KG1 (cell line): ENCODE measurements around the gene CMTM2.
"Not testable (repeated sequence)": the region's sequence is repeated elsewhere in the genome, so short reads cannot be mapped to it uniquely, and the experiment has no call there.

ENCODE experiments used
- DNase-seq: peaks from one replicate; lab custom pipeline; 2025; lab: John Stamatoyannopoulos, UW

CMTM2 gene

GRCh38 chr16:66581246-66581952 is 2.1 kb downstream of the CMTM2 start:
- DNase-seq, result no peak

- DNase-seq, result peak; percentile 67
These were observed 6.4 kb downstream of the CMTM2 start for GRCh38 chr16:66585481-66586239.

GRCh38 chr16:66587881-66588600 is 8.8 kb downstream of the CMTM2 start:
- no peak for DNase-seq

GRCh38 chr16:66588981-66589713 is 9.9 kb downstream of the CMTM2 start:
- peak; percentile 20 for DNase-seq

GRCh38 chr16:66590322-66590721 is 11.1 kb downstream of the CMTM2 start:
- DNase-seq, result no peak

GRCh38 chr16:66591018-66591417 is 11.8 kb downstream of the CMTM2 start:
- no peak for DNase-seq

GRCh38 chr16:66592241-66592640 is 13.0 kb downstream of the CMTM2 start:
- no peak for DNase-seq

GRCh38 chr16:66592814-66593213 is 13.6 kb downstream of the CMTM2 start:
- DNase-seq, result no peak

GRCh38 chr16:66594739-66595138 is 15.5 kb downstream of the CMTM2 start:
- DNase-seq, result no peak

- DNase-seq, result not testable (repeated sequence)
These were observed 17.3 kb downstream of the CMTM2 start for GRCh38 chr16:66596559-66596958.

GRCh38 chr16:66596986-66597848 is 18.0 kb downstream of the CMTM2 start:
- no peak for DNase-seq

GRCh38 chr16:66598111-66598510 is 18.8 kb downstream of the CMTM2 start:
- DNase-seq, result no peak

- no peak for DNase-seq
These were observed 20.5 kb downstream of the CMTM2 start for GRCh38 chr16:66599726-66600125.

GRCh38 chr16:66600477-66600876 is 21.2 kb downstream of the CMTM2 start:
- no peak for DNase-seq

- no peak for DNase-seq
These were observed 22.2 kb downstream of the CMTM2 start for GRCh38 chr16:66601471-66601870.

GRCh38 chr16:66603537-66604375 is 24.5 kb downstream of the CMTM2 start:
- DNase-seq, result peak; percentile 65

- DNase-seq, result peak; percentile 59
These were observed 25.3 kb downstream of the CMTM2 start, which contains the start of gene CMTM3 for GRCh38 chr16:66604376-66605176. TSS of gene CMTM3 (plus strand) at chr16:66604704. CDS start at chr16:66604806, 102 bp downstream.

GRCh38 chr16:66605177-66605978 is 26.1 kb downstream of the CMTM2 start:
- no peak for DNase-seq
